K562 (cell line): Measurements from ENCODE around the gene SAP30BP. TPM values are rescaled to one million over a fixed set of nuclear protein-coding genes. Genes with fewer than 3 reads are reported as not detected.

Source experiments
- BCL6 ChIP-seq: fragments of 250-450 bp; sonication (Bioruptor Pico); IDR thresholded peaks from 2 replicates; pipeline ENCODE4 v1.4.0; 2020
- CXXC5 ChIP-seq: fragments of 250-450 bp; sonication (Bioruptor Pico); IDR thresholded peaks from 2 replicates; pipeline ENCODE4 v1.8.0; 2022; ENCODE audit warnings: inconsistent platforms, mild to moderate bottlenecking, moderate library complexity
- E2F1 ChIP-seq: sonication (generic); formaldehyde crosslinking; IDR thresholded peaks from 2 replicates; pipeline ENCODE4 v1.8.1; 2023; ENCODE audit warnings: mild to moderate bottlenecking, missing genetic modification reagents, moderate library complexity
- ELK3 ChIP-seq: fragments of 450-650 bp; formaldehyde crosslinking; IDR thresholded peaks from 2 replicates; pipeline ENCODE4 v1.4.0; 2020; ENCODE audit warnings: mild to moderate bottlenecking
- EP400 ChIP-seq: fragments of 450-650 bp; IDR thresholded peaks from 2 replicates; pipeline ENCODE4 v1.6.1; 2017; ENCODE audit warnings: antibody characterized with exemption, mild to moderate bottlenecking, moderate library complexity
- FOXP1 ChIP-seq: sonication (generic); formaldehyde crosslinking; IDR thresholded peaks from 2 replicates; pipeline ENCODE4 v1.8.0; 2022; ENCODE audit warnings: mild to moderate bottlenecking, missing genetic modification reagents
- GMEB1 ChIP-seq: fragments of 250-450 bp; sonication (Bioruptor Pico); IDR thresholded peaks from 2 replicates; pipeline ENCODE4 v1.4.0; 2020; ENCODE audit warnings: mild to moderate bottlenecking
- HMG20A ChIP-seq: fragments of 450-650 bp; formaldehyde crosslinking; conservative IDR thresholded peaks from 2 replicates; pipeline ENCODE4 v1.4.0; 2020; ENCODE audit warnings: mild to moderate bottlenecking, mixed read lengths
- IRF2 ChIP-seq: sonication (generic); formaldehyde crosslinking; IDR thresholded peaks from 2 replicates; pipeline ENCODE4 v1.8.1; 2022; ENCODE audit warnings: mild to moderate bottlenecking, missing genetic modification reagents
- KAT7 ChIP-seq: sonication (generic); formaldehyde crosslinking; IDR thresholded peaks from 2 replicates; pipeline ENCODE4 v1.8.0; 2022; ENCODE audit warnings: missing genetic modification reagents, mild to moderate bottlenecking, borderline replicate concordance
- NFYB ChIP-seq: IDR thresholded peaks from 2 replicates; pipeline ENCODE4 v1.6.1; 2011; ENCODE audit warnings: mild to moderate bottlenecking, moderate library complexity; ENCODE audit not compliant: insufficient read length; ENCODE audit errors: extremely low read depth
- PHTF2 ChIP-seq: fragments of 250-450 bp; sonication (Bioruptor Pico); IDR thresholded peaks from 2 replicates; pipeline ENCODE4 v1.5.0; 2021; ENCODE audit warnings: mild to moderate bottlenecking
- POLR2B ChIP-seq: fragments of 450-650 bp; IDR thresholded peaks from 2 replicates; pipeline ENCODE4 v1.6.1; 2018; ENCODE audit warnings: low read depth; ENCODE audit not compliant: partially characterized antibody
- PTBP1 ChIP-seq: fragments of 200-400 bp; formaldehyde crosslinking; IDR thresholded peaks from 2 replicates; pipeline ENCODE4 v1.6.1; 2017; ENCODE audit warnings: low read depth, low read length
- PTTG1 ChIP-seq: fragments of 450-650 bp; IDR thresholded peaks from 2 replicates; pipeline ENCODE4 v1.6.1; 2016; ENCODE audit warnings: low read depth, mild to moderate bottlenecking, missing genetic modification characterization, missing compliant biosample characterization
- RBM14 ChIP-seq: fragments of 200-400 bp; formaldehyde crosslinking; IDR thresholded peaks from 2 replicates; pipeline ENCODE4 v1.6.1; 2018; ENCODE audit warnings: low read depth, mild to moderate bottlenecking, low read length, moderate library complexity, borderline replicate concordance; ENCODE audit not compliant: insufficient read depth
- SMARCC2 ChIP-seq: fragments of 450-650 bp; IDR thresholded peaks from 2 replicates; pipeline ENCODE4 v1.6.1; 2017; ENCODE audit warnings: antibody characterized with exemption, moderate library complexity, mild to moderate bottlenecking, low read depth
- TBL1XR1 ChIP-seq, 2 experiments: IDR thresholded peaks; 2 replicates each; pipeline ENCODE4 v1.6.1; 2012; ENCODE audit warnings: improper control_type of control experiment in 2 of 2, low read length in 2 of 2, mild to moderate bottlenecking in 1 of 2
- USF2 ChIP-seq: sonication (generic); formaldehyde crosslinking; IDR thresholded peaks from 2 replicates; pipeline ENCODE4 v1.5.0; 2020; ENCODE audit warnings: missing genetic modification reagents
- ZNF12 ChIP-seq: sonication (generic); formaldehyde crosslinking; IDR thresholded peaks from 2 replicates; pipeline ENCODE4 v1.4.0; 2020; ENCODE audit warnings: mild to moderate bottlenecking, missing genetic modification reagents
- ZNF134 ChIP-seq: fragments of 250-450 bp; sonication (Bioruptor Pico); conservative IDR thresholded peaks from 2 replicates; pipeline ENCODE4 v1.4.0; 2020
- ZNF143 ChIP-seq: sonication (generic); formaldehyde crosslinking; IDR thresholded peaks from 2 replicates; pipeline ENCODE4 v1.9.0; 2022; ENCODE audit warnings: mild to moderate bottlenecking, missing genetic modification reagents
- ZNF217 ChIP-seq: sonication (generic); formaldehyde crosslinking; IDR thresholded peaks from 2 replicates; pipeline ENCODE4 v1.8.0; 2022; ENCODE audit warnings: mild to moderate bottlenecking, missing genetic modification reagents
- ZNF24 ChIP-seq: fragments of 450-650 bp; IDR thresholded peaks from 2 replicates; pipeline ENCODE4 v1.6.1; 2016
- ZNF780A ChIP-seq: fragments of 250-450 bp; sonication (Bioruptor Pico); IDR thresholded peaks from 2 replicates; pipeline ENCODE4 v1.5.0; 2021; ENCODE audit warnings: mild to moderate bottlenecking
- ZNF785 ChIP-seq: fragments of 250-450 bp; sonication (Bioruptor Pico); IDR thresholded peaks from 2 replicates; pipeline ENCODE4 v1.4.0; 2020; ENCODE audit warnings: mild to moderate bottlenecking
- polyA plus RNA-seq, 8 experiments: library from polyadenylated mRNA; depleted of rRNA in 4 of 8; stranded (reverse) in 5 of 8; unstranded in 3 of 8; fragments of >200 nt; fragmentation: Nextera tagmentation in 2 of 8; fragmentation: Illumina TruSeq in 1 of 8; extraction: Ambion mirVana in 2 of 8; extraction: Trizol in 1 of 8; gene quantifications; 2 replicates each; pipeline versions ENCODE4 v1.2.1 to v1.2.3, GENCODE V29; 2011 to 2014; ENCODE audit warnings: inconsistent platforms in 1 of 8, missing spikeins in 1 of 8
- total RNA-seq, 7 experiments: library from RNA; depleted of rRNA in 6 of 7; stranded (reverse); fragments of >200 nt in 6 of 7; fragmentation: Illumina TruSeq in 2 of 7; extraction: Trizol in 2 of 7; gene quantifications; 2 replicates each; pipeline versions ENCODE4 v1.2.1 to v1.2.3, GENCODE V29; 2011 to 2021; ENCODE audit warnings: low replicate concordance in 1 of 7

SAP30BP gene
- total and polyA plus RNA-seq, 9 of the 15 experiments (the other 6 are each of a cell fraction or from before 2014, with no cell fraction given): 45.3 to 154 (median 71.7) TPM

- no peak; the same call in 1 of the 2 replicates for TF ChIP-seq EP400
- TF ChIP-seq ZNF143 (CRISPR knock-in tag): peak; percentile 51; the same call in 1 of the 2 replicates
- TF ChIP-seq PTBP1: no peak
- no peak for TF ChIP-seq NFYB
- TF ChIP-seq KAT7 (CRISPR knock-in tag): peak; percentile 26; the same call in 1 of the 2 replicates
- no peak for TF ChIP-seq PHTF2
- no peak for TF ChIP-seq ZNF134 (CRISPR knock-in tag)
- no peak for TF ChIP-seq ELK3
- no peak for TF ChIP-seq ZNF217 (CRISPR knock-in tag)
- no peak for TF ChIP-seq POLR2B
- TF ChIP-seq FOXP1 (CRISPR knock-in tag): peak; percentile 97
- no peak for TF ChIP-seq SMARCC2
- peak; percentile 59 for TF ChIP-seq GMEB1 (CRISPR knock-in tag)
- no peak for TF ChIP-seq PTTG1 (tag)
- TF ChIP-seq ZNF12: no peak
- TF ChIP-seq IRF2 (CRISPR knock-in tag): no peak
- TF ChIP-seq ZNF785 (CRISPR knock-in tag): no peak
- no peak for TF ChIP-seq BCL6 (CRISPR knock-in tag)
- peak; percentile 59; the same call in 1 of the 2 replicates for TF ChIP-seq E2F1 (CRISPR knock-in tag)
- no peak for TF ChIP-seq ZNF24
- peak; percentile 96 for TF ChIP-seq USF2
- peak; percentile 97 for TF ChIP-seq CXXC5
- TF ChIP-seq HMG20A: no peak
- TF ChIP-seq RBM14: no peak
- no peak; a peak in 2 of 4 replicates for TF ChIP-seq TBL1XR1 (IDR thresholded peaks at IDR 0.05; ENCODE audit: low read length in 2 of 2)
- no peak for TF ChIP-seq ZNF780A (CRISPR knock-in tag)
Observed at GRCh38 chr17:75753514-75754377, 86.6 kb downstream of the SAP30BP start (continued).
